HEK293 (cell line): Measurements from ENCODE around the gene ZNF569.

ENCODE experiments used
- CTCF ChIA-PET: fragments of 350-600 bp; formaldehyde crosslinking; extraction: SDS; loops from one replicate; lab custom pipeline; 2021; ENCODE audit warnings: antibody characterized with exemption; lab: Yijun Ruan, JAX
- POLR2A ChIA-PET: fragments of 300-600 bp; formaldehyde crosslinking; extraction: SDS; loops from one replicate; lab custom pipeline; 2020; ENCODE audit warnings: antibody characterized with exemption, inconsistent platforms; lab: Yijun Ruan, JAX
- H3K27ac ChIP-seq: fragments of 200-500 bp; sonication (Bioruptor generic); 2 replicates; pipeline ENCODE4 v1.5.1; 2014; ENCODE audit warnings: low read depth, low read length, control low read depth, inconsistent platforms; ENCODE audit errors: extremely low read depth
- H3K36me3 ChIP-seq, 2 experiments: fragments of 200-500 bp in 1 of 2; sonication (Bioruptor generic) in 1 of 2; 1 replicate in 1 of 2; 2 replicates in 1 of 2; pipeline ENCODE4 v1.5.1; 2014 to 2017; ENCODE audit warnings: inconsistent platforms in 2 of 2, low read length in 2 of 2; ENCODE audit not compliant: control insufficient read depth in 2 of 2, insufficient read depth in 1 of 2
- H3K4me1 ChIP-seq: fragments of 200-500 bp; sonication (Bioruptor generic); 2 replicates; pipeline ENCODE4 v1.5.1; 2014; ENCODE audit warnings: mild to moderate bottlenecking, low read length, inconsistent platforms; ENCODE audit not compliant: control insufficient read depth, insufficient read depth
- H3K4me3 ChIP-seq: 2 replicates; pipeline ENCODE4 v1.5.1; 2011; ENCODE audit warnings: low read depth, mild to moderate bottlenecking, control low read depth, low read length, moderate library complexity
- H3K9me3 ChIP-seq: fragments of 200-500 bp; sonication (Bioruptor generic); 2 replicates; pipeline ENCODE4 v1.5.1; 2014; ENCODE audit warnings: low read depth, low read length, inconsistent platforms; ENCODE audit not compliant: control insufficient read depth, insufficient read depth
- FEZF1 ChIP-seq: fragments of 450-650 bp; formaldehyde crosslinking; IDR thresholded peaks from 2 replicates; pipeline ENCODE4 v1.5.1; 2016; ENCODE audit warnings: missing biosample characterization, missing genetic modification characterization
- GLI2 ChIP-seq: fragments of 450-650 bp; formaldehyde crosslinking; IDR thresholded peaks from 2 replicates; pipeline ENCODE4; 2017; ENCODE audit warnings: missing biosample characterization, missing genetic modification characterization, low read depth, borderline replicate concordance
- GLIS2 ChIP-seq: fragments of 450-650 bp; formaldehyde crosslinking; IDR thresholded peaks from 2 replicates; pipeline ENCODE4 v1.5.1; 2016; ENCODE audit warnings: missing biosample characterization, missing genetic modification characterization
- SP3 ChIP-seq: fragments of 450-650 bp; formaldehyde crosslinking; IDR thresholded peaks from 2 replicates; pipeline ENCODE4 v1.5.1; 2016; ENCODE audit warnings: missing biosample characterization, missing genetic modification characterization
- ZFP69B ChIP-seq: fragments of 450-650 bp; formaldehyde crosslinking; IDR thresholded peaks from 2 replicates; pipeline ENCODE4 v1.5.1; 2016; ENCODE audit warnings: missing biosample characterization, missing genetic modification characterization
- ZNF112 ChIP-seq: fragments of 450-650 bp; formaldehyde crosslinking; IDR thresholded peaks from 2 replicates; pipeline ENCODE4 v1.5.0; 2017; ENCODE audit warnings: missing biosample characterization, missing genetic modification characterization
- ZNF133 ChIP-seq: fragments of 450-650 bp; formaldehyde crosslinking; IDR thresholded peaks from 2 replicates; pipeline ENCODE4 v1.5.1; 2016; ENCODE audit warnings: missing biosample characterization, missing genetic modification characterization
- ZNF140 ChIP-seq: fragments of 450-650 bp; formaldehyde crosslinking; IDR thresholded peaks from 2 replicates; pipeline ENCODE4 v1.5.1; 2016; ENCODE audit warnings: missing biosample characterization, missing genetic modification characterization
- ZNF157 ChIP-seq: fragments of 450-650 bp; formaldehyde crosslinking; IDR thresholded peaks from 2 replicates; pipeline ENCODE4 v1.5.1; 2016; ENCODE audit warnings: missing biosample characterization, missing genetic modification characterization
- ZNF169 ChIP-seq: fragments of 450-650 bp; formaldehyde crosslinking; IDR thresholded peaks from 2 replicates; pipeline ENCODE4 v1.5.1; 2016; ENCODE audit warnings: missing biosample characterization, missing genetic modification characterization
- ZNF184 ChIP-seq: fragments of 450-650 bp; IDR thresholded peaks from 2 replicates; pipeline ENCODE4 v1.5.1; 2018; ENCODE audit warnings: missing biosample characterization, mild to moderate bottlenecking, missing genetic modification characterization
- ZNF274 ChIP-seq, 2 experiments: fragments of 200-500 bp in 1 of 2; fragments of 450-650 bp in 1 of 2; sonication (Bioruptor generic) in 1 of 2; formaldehyde crosslinking in 1 of 2; IDR thresholded peaks; 2 replicates each; pipeline versions ENCODE4 v1.5.1 to v1.6.1; 2014 to 2016; ENCODE audit warnings: borderline replicate concordance in 1 of 2, inconsistent platforms in 1 of 2, low read length in 1 of 2, missing biosample characterization in 1 of 2, missing genetic modification characterization in 1 of 2
- ZNF311 ChIP-seq: fragments of 450-650 bp; formaldehyde crosslinking; IDR thresholded peaks from 2 replicates; pipeline ENCODE4 v1.5.1; 2017; ENCODE audit warnings: missing biosample characterization, missing genetic modification characterization, borderline replicate concordance
- ZNF366 ChIP-seq: fragments of 450-650 bp; formaldehyde crosslinking; conservative IDR thresholded peaks from 2 replicates; pipeline ENCODE4 v1.5.1; 2016; ENCODE audit warnings: missing biosample characterization, missing genetic modification characterization
- ZNF394 ChIP-seq: fragments of 450-650 bp; formaldehyde crosslinking; IDR thresholded peaks from 2 replicates; pipeline ENCODE4 v1.5.1; 2016; ENCODE audit warnings: missing biosample characterization, missing genetic modification characterization, mild to moderate bottlenecking, moderate library complexity, borderline replicate concordance
- ZNF48 ChIP-seq: fragments of 450-650 bp; formaldehyde crosslinking; IDR thresholded peaks from 2 replicates; pipeline ENCODE4 v1.5.1; 2016; ENCODE audit warnings: missing biosample characterization, missing genetic modification characterization
- ZNF501 ChIP-seq: fragments of 450-650 bp; formaldehyde crosslinking; IDR thresholded peaks from 2 replicates; pipeline ENCODE4 v1.5.1; 2016; ENCODE audit warnings: missing biosample characterization, missing genetic modification characterization
- ZNF510 ChIP-seq: fragments of 450-650 bp; formaldehyde crosslinking; IDR thresholded peaks from 2 replicates; pipeline ENCODE4 v1.5.1; 2018; ENCODE audit warnings: mild to moderate bottlenecking, missing genetic modification characterization, missing biosample characterization; ENCODE audit not compliant: insufficient replicate concordance
- ZNF544 ChIP-seq: fragments of 450-650 bp; formaldehyde crosslinking; IDR thresholded peaks from 2 replicates; pipeline ENCODE4 v1.5.0; 2017; ENCODE audit warnings: missing biosample characterization, missing genetic modification characterization
- ZNF558 ChIP-seq: fragments of 450-650 bp; formaldehyde crosslinking; IDR thresholded peaks from 2 replicates; pipeline ENCODE4 v1.5.1; 2016; ENCODE audit warnings: missing biosample characterization, missing genetic modification characterization
- ZNF677 ChIP-seq: fragments of 450-650 bp; IDR thresholded peaks from 2 replicates; pipeline ENCODE4 v1.5.0; 2018; ENCODE audit warnings: missing biosample characterization, mild to moderate bottlenecking, missing genetic modification characterization, moderate library complexity
- ZNF785 ChIP-seq: fragments of 450-650 bp; formaldehyde crosslinking; IDR thresholded peaks from 2 replicates; pipeline ENCODE4 v1.5.1; 2016; ENCODE audit warnings: missing biosample characterization, missing genetic modification characterization
- ZNF791 ChIP-seq: fragments of 450-650 bp; formaldehyde crosslinking; IDR thresholded peaks from 2 replicates; pipeline ENCODE4 v1.5.1; 2016; ENCODE audit warnings: missing biosample characterization, missing genetic modification characterization
- ZSCAN16 ChIP-seq: fragments of 450-650 bp; formaldehyde crosslinking; IDR thresholded peaks from 2 replicates; pipeline ENCODE4 v1.5.1; 2016; ENCODE audit warnings: missing biosample characterization, missing genetic modification characterization
- TF ChIP-seq, protein P1 (sequence below): fragments of 450-650 bp; formaldehyde crosslinking; IDR thresholded peaks from 2 replicates; pipeline ENCODE4 v1.5.1; 2016; ENCODE audit warnings: missing biosample characterization, missing genetic modification characterization
- TF ChIP-seq, protein P2 (sequence below): fragments of 450-650 bp; formaldehyde crosslinking; IDR thresholded peaks from 2 replicates; pipeline ENCODE4 v1.5.1; 2016; ENCODE audit warnings: missing biosample characterization, missing genetic modification characterization
- TF ChIP-seq, protein P3 (sequence below): fragments of 450-650 bp; formaldehyde crosslinking; IDR thresholded peaks from 2 replicates; pipeline ENCODE4 v1.5.1; 2016; ENCODE audit warnings: missing biosample characterization, missing genetic modification characterization
- TF ChIP-seq, protein P4 (sequence below): fragments of 450-650 bp; formaldehyde crosslinking; IDR thresholded peaks from 2 replicates; pipeline ENCODE4 v1.5.1; 2017; ENCODE audit warnings: missing biosample characterization, missing genetic modification characterization
- TF ChIP-seq, protein P5 (sequence below): fragments of 450-650 bp; formaldehyde crosslinking; IDR thresholded peaks from 2 replicates; pipeline ENCODE4 v1.5.1; 2017; ENCODE audit warnings: missing biosample characterization, missing genetic modification characterization

The ZNF569 gene

DNA sequence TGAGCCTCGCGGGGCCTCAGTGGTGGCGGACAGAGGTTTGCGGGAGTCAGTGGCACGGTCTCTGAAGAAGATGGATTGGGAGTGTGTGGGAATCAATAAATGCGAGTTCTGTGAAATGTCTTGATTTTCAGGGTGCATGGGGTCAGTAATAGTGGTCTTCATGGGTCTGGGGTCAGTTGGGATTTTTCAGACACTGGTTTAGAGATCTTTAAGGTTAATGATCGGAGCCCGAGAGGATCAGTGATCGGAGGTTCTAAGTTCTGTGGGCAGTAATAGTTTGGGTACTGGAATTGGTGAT, 39.9 kb upstream of the ZNF569 start (continued):
- TF ChIP-seq, protein P1, sequence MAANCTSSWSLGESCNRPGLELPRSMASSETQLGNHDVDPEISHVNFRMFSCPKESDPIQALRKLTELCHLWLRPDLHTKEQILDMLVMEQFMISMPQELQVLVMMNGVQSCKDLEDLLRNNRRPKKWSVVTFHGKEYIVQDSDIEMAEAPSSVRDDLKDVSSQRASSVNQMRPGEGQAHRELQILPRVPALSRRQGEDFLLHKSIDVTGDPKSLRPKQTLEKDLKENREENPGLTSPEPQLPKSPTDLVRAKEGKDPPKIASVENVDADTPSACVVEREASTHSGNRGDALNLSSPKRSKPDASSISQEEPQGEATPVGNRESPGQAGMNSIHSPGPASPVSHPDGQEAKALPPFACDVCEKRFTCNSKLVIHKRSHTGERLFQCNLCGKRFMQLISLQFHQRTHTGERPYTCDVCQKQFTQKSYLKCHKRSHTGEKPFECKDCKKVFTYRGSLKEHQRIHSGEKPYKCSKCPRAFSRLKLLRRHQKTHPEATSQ = no peak
- TF ChIP-seq ZNF558 (no peak), ZNF133 (tag by site-specific recombination) (no peak; the same call in 1 of the 2 replicates), ZNF394 (peak; percentile 7; the same call in 1 of the 2 replicates), ZFP69B (peak; percentile 0; the same call in 1 of the 2 replicates), ZNF169 (tag by site-specific recombination) (peak; percentile 74), ZNF311 (tag by site-specific recombination) (no peak), ZNF501 (tag by site-specific recombination) (no peak; the same call in 1 of the 2 replicates), SP3 (tag by site-specific recombination) (no peak), ZNF677 (tag by site-specific recombination) (no peak), GLI2 (tag by site-specific recombination) (no peak), ZNF510 (no peak), ZNF791 (peak; percentile 6), ZNF184 (tag by site-specific recombination) (no peak), ZNF112 (tag by site-specific recombination) (no peak)
- TF ChIP-seq, protein P2, sequence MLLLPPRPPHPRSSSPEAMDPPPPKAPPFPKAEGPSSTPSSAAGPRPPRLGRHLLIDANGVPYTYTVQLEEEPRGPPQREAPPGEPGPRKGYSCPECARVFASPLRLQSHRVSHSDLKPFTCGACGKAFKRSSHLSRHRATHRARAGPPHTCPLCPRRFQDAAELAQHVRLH (tag by site-specific recombination) = no peak
- TF ChIP-seq, protein P3, sequence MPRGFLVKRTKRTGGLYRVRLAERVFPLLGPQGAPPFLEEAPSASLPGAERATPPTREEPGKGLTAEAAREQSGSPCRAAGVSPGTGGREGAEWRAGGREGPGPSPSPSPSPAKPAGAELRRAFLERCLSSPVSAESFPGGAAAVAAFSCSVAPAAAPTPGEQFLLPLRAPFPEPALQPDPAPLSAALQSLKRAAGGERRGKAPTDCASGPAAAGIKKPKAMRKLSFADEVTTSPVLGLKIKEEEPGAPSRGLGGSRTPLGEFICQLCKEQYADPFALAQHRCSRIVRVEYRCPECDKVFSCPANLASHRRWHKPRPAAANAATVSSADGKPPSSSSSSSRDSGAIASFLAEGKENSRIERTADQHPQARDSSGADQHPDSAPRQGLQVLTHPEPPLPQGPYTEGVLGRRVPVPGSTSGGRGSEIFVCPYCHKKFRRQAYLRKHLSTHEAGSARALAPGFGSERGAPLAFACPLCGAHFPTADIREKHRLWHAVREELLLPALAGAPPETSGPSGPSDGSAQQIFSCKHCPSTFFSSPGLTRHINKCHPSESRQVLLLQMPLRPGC (tag by site-specific recombination) = 0 out of 2 replicates have a peak, but pooled peaks have one; percentile 8
- TF ChIP-seq, protein P4, sequence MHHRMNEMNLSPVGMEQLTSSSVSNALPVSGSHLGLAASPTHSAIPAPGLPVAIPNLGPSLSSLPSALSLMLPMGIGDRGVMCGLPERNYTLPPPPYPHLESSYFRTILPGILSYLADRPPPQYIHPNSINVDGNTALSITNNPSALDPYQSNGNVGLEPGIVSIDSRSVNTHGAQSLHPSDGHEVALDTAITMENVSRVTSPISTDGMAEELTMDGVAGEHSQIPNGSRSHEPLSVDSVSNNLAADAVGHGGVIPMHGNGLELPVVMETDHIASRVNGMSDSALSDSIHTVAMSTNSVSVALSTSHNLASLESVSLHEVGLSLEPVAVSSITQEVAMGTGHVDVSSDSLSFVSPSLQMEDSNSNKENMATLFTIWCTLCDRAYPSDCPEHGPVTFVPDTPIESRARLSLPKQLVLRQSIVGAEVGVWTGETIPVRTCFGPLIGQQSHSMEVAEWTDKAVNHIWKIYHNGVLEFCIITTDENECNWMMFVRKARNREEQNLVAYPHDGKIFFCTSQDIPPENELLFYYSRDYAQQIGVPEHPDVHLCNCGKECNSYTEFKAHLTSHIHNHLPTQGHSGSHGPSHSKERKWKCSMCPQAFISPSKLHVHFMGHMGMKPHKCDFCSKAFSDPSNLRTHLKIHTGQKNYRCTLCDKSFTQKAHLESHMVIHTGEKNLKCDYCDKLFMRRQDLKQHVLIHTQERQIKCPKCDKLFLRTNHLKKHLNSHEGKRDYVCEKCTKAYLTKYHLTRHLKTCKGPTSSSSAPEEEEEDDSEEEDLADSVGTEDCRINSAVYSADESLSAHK = no peak

DNA sequence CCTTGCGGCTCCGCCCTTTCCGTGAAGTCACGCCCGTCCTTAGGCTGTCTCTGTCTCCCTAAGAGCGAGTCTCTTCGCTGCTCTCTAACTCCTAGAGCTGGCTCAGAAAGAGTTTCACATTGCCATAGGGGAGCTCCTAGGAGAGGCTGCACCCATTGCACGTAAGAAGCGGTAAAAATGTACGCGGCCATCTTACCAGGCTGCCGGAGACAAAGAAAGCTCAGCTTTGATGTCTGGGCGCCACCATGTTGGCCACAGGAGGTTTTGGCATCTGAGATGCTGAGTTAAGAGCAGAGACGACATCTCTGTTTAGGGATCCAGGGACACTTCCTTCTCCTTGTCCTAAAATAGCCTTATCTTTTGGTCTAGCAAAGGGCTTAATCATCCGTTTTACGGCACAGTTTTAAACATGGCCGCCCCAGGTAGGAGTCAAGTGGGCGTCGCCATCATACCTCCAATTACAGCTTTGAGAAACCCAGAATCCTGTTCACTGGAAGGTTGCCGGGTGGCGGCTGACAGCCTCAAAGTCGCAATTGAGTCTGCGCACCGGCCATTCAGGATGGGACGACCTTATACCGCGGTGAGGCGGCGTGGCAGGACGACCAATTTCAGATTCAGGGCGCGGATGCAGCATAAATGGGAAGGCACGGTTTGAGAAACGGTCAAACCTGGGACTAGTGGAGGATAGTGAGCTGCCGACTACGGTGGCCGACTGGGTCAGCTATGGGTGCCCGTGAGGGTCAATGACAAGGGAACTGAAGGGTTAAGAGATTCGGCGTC, 39.3 kb upstream of the ZNF569 start, which contains the start of gene ZNF793:
Gene ZNF793 (plus strand): TSS at position 553 of the 780 bp plus-strand sequence. CDS start 16,501 bp downstream, outside the sequence.
- Histone ChIP-seq H3K27ac (peak within 1 kb of the TSS; percentile 68), H3K4me1 (no peaks in the 10 kb centered on the region), H3K36me3 (peaks cover 29 to 33% of the 10 kb centered on the region in 2 experiments), H3K9me3 (no peaks in the 10 kb centered on the region; the same call in 1 of the 2 replicates), H3K4me3 (peak within 1 kb of the TSS; percentile 53)
- POLR2A ChIA-PET = interaction anchor here (0.6 to 2.8 kb wide), 21 partner anchors 9 to 1334 kb away, joined by 3 to 29 read pairs (median 4); partner anchors contain the start of genes SIPA1L3, ZFP30, ZNF420 and ZNF527
- CTCF ChIA-PET = interaction anchor here (0.6 kb wide), 1 partner anchor 341 kb away, joined by 3 read pairs; no protein-coding TSS in a partner anchor
- TF ChIP-seq ZNF157 (tag by site-specific recombination) = no peak
- TF ChIP-seq ZNF274 (IDR thresholded peaks at IDR 0.05; ENCODE audit: low read length) = no peak
- no peak for TF ChIP-seq ZNF274 (tag by site-specific recombination; IDR thresholded peaks at IDR 0.05; ENCODE audit: borderline replicate concordance)
- no peak for TF ChIP-seq ZNF544 (tag by site-specific recombination)
- peak; percentile 76 for TF ChIP-seq ZNF366
- 0 out of 2 replicates have a peak, but pooled peaks have one; percentile 11 for TF ChIP-seq FEZF1 (tag by site-specific recombination)
- peak; percentile 93 for TF ChIP-seq ZSCAN16 (tag by site-specific recombination)
- peak; percentile 67; the same call in 1 of the 2 replicates for TF ChIP-seq GLIS2
- TF ChIP-seq, protein P5, sequence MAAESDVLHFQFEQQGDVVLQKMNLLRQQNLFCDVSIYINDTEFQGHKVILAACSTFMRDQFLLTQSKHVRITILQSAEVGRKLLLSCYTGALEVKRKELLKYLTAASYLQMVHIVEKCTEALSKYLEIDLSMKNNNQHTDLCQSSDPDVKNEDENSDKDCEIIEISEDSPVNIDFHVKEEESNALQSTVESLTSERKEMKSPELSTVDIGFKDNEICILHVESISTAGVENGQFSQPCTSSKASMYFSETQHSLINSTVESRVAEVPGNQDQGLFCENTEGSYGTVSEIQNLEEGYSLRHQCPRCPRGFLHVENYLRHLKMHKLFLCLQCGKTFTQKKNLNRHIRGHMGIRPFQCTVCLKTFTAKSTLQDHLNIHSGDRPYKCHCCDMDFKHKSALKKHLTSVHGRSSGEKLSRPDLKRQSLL (tag by site-specific recombination) = peak; percentile 74
- peak; percentile 84 for TF ChIP-seq ZNF785 (tag by site-specific recombination)
- TF ChIP-seq ZNF48 (tag by site-specific recombination) = no peak
- TF ChIP-seq ZNF140 = no peak
